Glutamatergic neuron (in vitro differentiated cells): ENCODE data around the gene IPMK. TPM values are rescaled to one million over a fixed set of nuclear protein-coding genes. Genes with fewer than 3 reads are reported as not detected.
"Not testable (repeated sequence)": the region's sequence is repeated elsewhere in the genome, so short reads cannot be mapped to it uniquely, and the experiment has no call there.

Source experiments
- DNase-seq: peaks from one replicate; pipeline ENCODE4 v3.0.0; 2022
- H3K27ac Mint-ChIP-seq: one replicate; pipeline ENCODE4 v1.8.0; 2020; ENCODE audit warnings: mild to moderate bottlenecking, mixed read lengths, inconsistent platforms; ENCODE audit not compliant: unreplicated experiment
- H3K27me3 Mint-ChIP-seq: one replicate; pipeline ENCODE4 v1.8.0; 2020; ENCODE audit warnings: mild to moderate bottlenecking, moderate library complexity, mixed read lengths, inconsistent platforms; ENCODE audit not compliant: unreplicated experiment
- H3K36me3 Mint-ChIP-seq: one replicate; pipeline ENCODE4 v1.8.0; 2020; ENCODE audit warnings: mild to moderate bottlenecking, mixed read lengths, inconsistent platforms; ENCODE audit not compliant: unreplicated experiment
- H3K4me1 Mint-ChIP-seq: one replicate; pipeline ENCODE4 v1.8.0; 2020; ENCODE audit warnings: mild to moderate bottlenecking, low read depth, mixed read lengths, inconsistent platforms; ENCODE audit not compliant: unreplicated experiment
- H3K4me3 Mint-ChIP-seq: one replicate; pipeline ENCODE4 v1.8.0; 2020; ENCODE audit warnings: mild to moderate bottlenecking, mixed read lengths, inconsistent platforms; ENCODE audit not compliant: unreplicated experiment
- H3K9me3 Mint-ChIP-seq: one replicate; pipeline ENCODE4 v1.8.0; 2020; ENCODE audit warnings: mild to moderate bottlenecking, moderate library complexity, mixed read lengths, inconsistent platforms; ENCODE audit not compliant: unreplicated experiment
- CTCF ChIP-seq: fragments of 200-600 bp; sonication (generic); IDR thresholded peaks from one replicate; pipeline ENCODE4 v1.5.0; 2021; ENCODE audit not compliant: partially characterized antibody, unreplicated experiment
- total RNA-seq: library from RNA; stranded (reverse); fragmentation: NEBNext Ultra II Directional; extraction: Animal tissue kit (Norgen Biotek cat#: 25700); gene quantifications from one replicate; pipeline ENCODE4 v1.2.1, GENCODE V29; 2021; ENCODE audit not compliant: unreplicated experiment

IPMK gene
- total RNA-seq, 1 donor from 2014 or later: 7.6 TPM

GRCh38 chr10:58264780-58265179 is 2.9 kb downstream of the IPMK start:
- no peak for DNase-seq
- Mint-ChIP-seq H3K9me3 (peaks cover 10% of the 10 kb centered on the region), H3K36me3 (peaks cover 5% of the 10 kb centered on the region), H3K4me1 (peaks cover 6% of the 10 kb centered on the region), H3K27me3 (peaks cover 9% of the 10 kb centered on the region), H3K27ac (peak overlapping the region; percentile 33), H3K4me3 (peak overlapping the region; percentile 80)
- no peak for TF ChIP-seq CTCF

- Mint-ChIP-seq H3K27me3 (peaks cover 8% of the 10 kb centered on the region), H3K4me3 (no peak overlapping the region), H3K27ac (no peak overlapping the region), H3K36me3 (no peaks in the 10 kb centered on the region), H3K9me3 (peaks cover 6% of the 10 kb centered on the region), H3K4me1 (peaks cover 6% of the 10 kb centered on the region)
- DNase-seq: no peak
- no peak for TF ChIP-seq CTCF
Observed at GRCh38 chr10:58262766-58263165, 4.9 kb downstream of the IPMK start.

- H3K27me3 Mint-ChIP-seq: peaks cover 2% of the 10 kb centered on the region
- no peak for TF ChIP-seq CTCF
- peaks cover 3% of the 10 kb centered on the region for H3K4me1 Mint-ChIP-seq
- peaks cover 7% of the 10 kb centered on the region for H3K9me3 Mint-ChIP-seq
- DNase-seq: no peak
- no peak overlapping the region for H3K27ac Mint-ChIP-seq
- no peaks in the 10 kb centered on the region for H3K36me3 Mint-ChIP-seq
- no peak overlapping the region for H3K4me3 Mint-ChIP-seq
Observed at GRCh38 chr10:58260334-58260733, 7.4 kb downstream of the IPMK start.

GRCh38 chr10:58258977-58259692 is 8.6 kb downstream of the IPMK start:
- no peak overlapping the region for H3K4me3 Mint-ChIP-seq
- H3K36me3 Mint-ChIP-seq: peaks cover 2% of the 10 kb centered on the region
- H3K9me3 Mint-ChIP-seq: peaks cover 8% of the 10 kb centered on the region
- DNase-seq: no peak
- peaks cover under 1% of the 10 kb centered on the region for H3K4me1 Mint-ChIP-seq
- no peak for TF ChIP-seq CTCF
- peaks cover 2% of the 10 kb centered on the region for H3K27me3 Mint-ChIP-seq
- no peak overlapping the region for H3K27ac Mint-ChIP-seq

GRCh38 chr10:58256013-58256780 is 11.5 kb downstream of the IPMK start:
- H3K4me1 Mint-ChIP-seq, H3K9me3 Mint-ChIP-seq, DNase-seq, H3K4me3 Mint-ChIP-seq, H3K36me3 Mint-ChIP-seq, H3K27ac Mint-ChIP-seq, H3K27me3 Mint-ChIP-seq: not testable (repeated sequence)
